GM18868 (cell line): ENCODE measurements around the gene IL20RB.
"Not testable (repeated sequence)": the region's sequence is repeated elsewhere in the genome, so short reads cannot be mapped to it uniquely, and the experiment has no call there.

Experiments used
- ATAC-seq: cut with Tn5 transposase; IDR thresholded peaks from one replicate; pipeline ENCODE4 v1.9.1; 2021; ENCODE audit warnings: mild to moderate bottlenecking, moderate library complexity; ENCODE audit not compliant: unreplicated experiment

IL20RB gene

GRCh38 chr3:136982520-136983138 is 24.8 kb downstream of the IL20RB start:
- no peak for ATAC-seq

GRCh38 chr3:136984837-136985236 is 27.1 kb downstream of the IL20RB start:
- ATAC-seq, result no peak

GRCh38 chr3:136987398-136987980 is 29.7 kb downstream of the IL20RB start:
- ATAC-seq, result not testable (repeated sequence)

- ATAC-seq, result no peak
These were observed 30.9 kb downstream of the IL20RB start for GRCh38 chr3:136988651-136989050.

GRCh38 chr3:136989781-136990524 is 32.2 kb downstream of the IL20RB start:
- ATAC-seq, result no peak

- ATAC-seq, result no peak
These were observed 33.0 kb downstream of the IL20RB start for GRCh38 chr3:136990826-136991225.

GRCh38 chr3:136992115-136992514 is 34.3 kb downstream of the IL20RB start:
- ATAC-seq, result no peak

GRCh38 chr3:136994772-136995516 is 37.2 kb downstream of the IL20RB start:
- ATAC-seq, result no peak

- ATAC-seq, result no peak
These were observed 37.9 kb downstream of the IL20RB start for GRCh38 chr3:136995652-136996051.

GRCh38 chr3:137000039-137000438 is 42.3 kb downstream of the IL20RB start:
- no peak for ATAC-seq

GRCh38 chr3:137007376-137007775 is 49.6 kb downstream of the IL20RB start:
- not testable (repeated sequence) for ATAC-seq

GRCh38 chr3:137008131-137008530 is 50.3 kb downstream of the IL20RB start:
- no peak for ATAC-seq

- ATAC-seq, result no peak
These were observed 51.2 kb downstream of the IL20RB start for GRCh38 chr3:137008976-137009375.

- no peak for ATAC-seq
These were observed 52.4 kb downstream of the IL20RB start for GRCh38 chr3:137010137-137010536.

- no peak for ATAC-seq
These were observed 53.4 kb downstream of the IL20RB start for GRCh38 chr3:137011153-137011552.

- no peak for ATAC-seq
These were observed 54.3 kb downstream of the IL20RB start for GRCh38 chr3:137012097-137012501.

- peak; percentile 71 for ATAC-seq
These were observed 56.3 kb downstream of the IL20RB start for GRCh38 chr3:137013951-137014688.

GRCh38 chr3:137017316-137017715 is 59.5 kb downstream of the IL20RB start:
- not testable (repeated sequence) for ATAC-seq

- no peak for ATAC-seq
These were observed 62.5 kb downstream of the IL20RB start for GRCh38 chr3:137020315-137020714.

GRCh38 chr3:137020888-137021287 is 63.1 kb downstream of the IL20RB start:
- ATAC-seq, result no peak

- ATAC-seq, result no peak
These were observed 66.6 kb downstream of the IL20RB start for GRCh38 chr3:137024348-137024747.
